ENCODE measurements around the gene CTNNBL1.
"Not testable (repeated sequence)": the region's sequence is repeated elsewhere in the genome, so short reads cannot be mapped to it uniquely, and the experiment has no call there.

CTNNBL1 gene

DNA sequence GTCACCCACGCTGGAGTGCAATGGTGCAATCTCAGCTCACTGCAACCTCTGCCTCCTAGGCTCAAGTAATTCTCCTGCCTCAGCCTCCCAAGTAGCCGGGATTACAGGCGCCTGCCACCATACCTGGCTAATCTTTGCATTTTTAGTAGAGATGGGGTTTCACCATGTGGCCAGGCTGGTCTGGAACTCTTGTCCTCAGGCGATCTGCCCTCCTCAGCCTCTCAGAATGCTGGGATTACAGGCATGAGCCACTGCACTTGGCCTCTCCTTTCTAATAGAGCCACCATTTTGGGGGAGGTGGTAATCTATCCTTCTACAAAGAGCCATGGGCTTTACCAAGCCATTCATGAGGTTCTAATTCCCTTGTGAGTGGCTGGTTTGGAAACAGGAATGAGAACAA is 14.1 kb upstream of the CTNNBL1 start:
- not testable (repeated sequence) for DNase-seq (ENCODE audit: low read depth)

DNA sequence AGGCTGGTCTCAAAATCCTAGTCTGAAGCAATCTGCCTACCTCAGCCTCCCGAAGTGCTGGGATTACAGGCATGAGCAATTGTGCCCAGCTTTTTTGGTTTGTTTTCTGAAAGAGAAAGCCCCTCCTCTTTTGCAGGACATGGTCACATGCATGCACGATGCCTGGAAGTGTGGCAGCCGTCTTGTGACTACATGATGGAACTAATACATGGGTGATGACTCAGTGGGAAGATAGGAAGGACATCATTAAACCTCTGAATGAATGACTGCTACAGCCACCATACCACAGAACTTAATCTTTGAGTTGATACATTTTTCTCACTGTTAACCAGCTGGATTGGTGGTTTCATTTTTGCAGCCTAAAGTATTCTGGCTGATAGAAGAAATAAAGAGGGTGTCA is 13.4 kb upstream of the CTNNBL1 start:
- DNase-seq (ENCODE audit: low read depth), result no peak

DNA sequence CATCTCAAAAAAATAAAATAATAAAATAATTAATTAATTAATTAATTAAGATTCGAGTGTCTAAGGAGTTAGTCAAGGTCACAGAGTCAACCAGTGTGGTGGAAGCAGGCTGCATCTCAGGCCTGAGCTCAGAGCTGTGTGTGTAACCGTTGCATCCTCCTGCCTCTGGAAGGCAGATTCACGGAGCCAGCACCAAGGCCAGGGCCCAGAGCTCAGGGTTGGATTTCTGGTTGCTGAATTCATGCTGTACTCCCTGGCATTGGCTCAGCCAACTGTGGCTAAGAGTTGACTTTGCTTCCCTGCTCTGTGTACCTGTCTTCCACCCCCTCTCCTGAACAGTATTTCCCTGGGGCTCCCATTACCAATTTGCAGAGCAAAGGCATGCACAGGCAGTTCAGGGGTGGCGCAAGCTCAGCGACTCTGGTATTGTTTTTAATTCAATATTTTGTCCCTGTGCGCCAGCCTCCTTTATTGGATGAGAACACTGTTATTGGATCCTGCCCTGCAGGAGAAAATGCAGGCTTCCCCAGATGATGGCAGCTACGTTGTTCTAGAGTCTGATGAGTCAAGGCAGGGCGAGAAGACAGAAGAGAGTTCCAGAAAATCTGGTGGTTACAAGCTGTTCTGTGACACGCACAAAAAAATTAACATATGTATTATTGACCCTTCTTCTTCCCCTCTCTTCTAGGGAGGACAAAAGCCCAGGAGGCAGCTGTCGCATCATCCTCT is 12.3 kb upstream of the CTNNBL1 start:
- DNase-seq (ENCODE audit: low read depth), result no peak

DNA sequence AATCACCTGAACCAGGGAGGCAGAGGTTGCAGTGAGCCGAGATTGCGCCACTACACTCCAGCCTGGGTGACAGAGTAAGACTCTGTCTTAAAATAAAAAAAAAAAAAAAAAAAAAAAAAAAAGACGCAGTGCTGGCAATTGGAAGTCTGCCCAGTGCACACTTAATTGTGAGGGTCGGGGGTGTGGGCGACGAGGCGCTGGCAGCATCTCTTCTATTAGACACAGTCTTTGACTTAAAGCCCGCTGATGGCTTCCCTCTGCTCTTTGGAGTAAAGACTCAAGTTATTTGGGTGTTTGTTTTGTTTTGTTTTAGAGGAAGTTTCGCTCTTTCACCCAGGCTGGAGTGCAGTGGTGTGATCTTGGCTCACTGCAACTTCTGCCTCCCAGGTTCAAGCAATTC is 10.7 kb upstream of the CTNNBL1 start:
- not testable (repeated sequence) for DNase-seq (ENCODE audit: low read depth)

DNA sequence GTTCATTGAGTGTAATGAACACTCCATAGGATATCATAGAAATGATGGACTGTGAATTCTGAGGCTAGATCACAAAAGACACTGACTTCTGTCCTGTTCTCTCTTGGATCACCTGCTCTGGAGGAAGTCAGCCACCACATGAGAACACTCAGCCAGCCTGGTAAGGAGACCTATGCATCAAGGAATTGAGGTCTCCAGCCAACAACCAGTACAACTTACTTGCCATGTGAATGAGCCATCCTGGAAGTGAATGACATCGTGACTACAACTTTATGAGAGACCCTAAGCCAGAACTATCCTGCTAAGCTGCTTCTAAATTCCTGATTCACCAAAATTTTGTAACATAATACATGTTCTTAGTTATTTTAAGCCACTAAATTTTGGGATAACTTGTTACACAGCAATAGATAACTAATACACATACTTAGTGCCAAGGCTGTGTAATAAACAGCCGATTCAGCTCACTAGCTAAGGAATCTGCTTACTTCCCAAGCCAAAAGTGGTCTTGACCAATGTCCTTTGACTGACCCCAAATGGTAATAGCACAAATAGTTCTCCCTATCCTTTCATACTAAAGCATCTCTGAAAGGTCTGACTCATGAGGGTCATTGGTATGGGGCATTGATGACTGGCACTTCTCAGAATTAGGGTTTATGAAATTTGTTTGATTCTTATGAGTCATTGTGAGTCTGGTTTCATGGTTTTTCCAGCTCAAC is 6.9 kb upstream of the CTNNBL1 start:
- DNase-seq (ENCODE audit: low read depth), result no peak

DNA sequence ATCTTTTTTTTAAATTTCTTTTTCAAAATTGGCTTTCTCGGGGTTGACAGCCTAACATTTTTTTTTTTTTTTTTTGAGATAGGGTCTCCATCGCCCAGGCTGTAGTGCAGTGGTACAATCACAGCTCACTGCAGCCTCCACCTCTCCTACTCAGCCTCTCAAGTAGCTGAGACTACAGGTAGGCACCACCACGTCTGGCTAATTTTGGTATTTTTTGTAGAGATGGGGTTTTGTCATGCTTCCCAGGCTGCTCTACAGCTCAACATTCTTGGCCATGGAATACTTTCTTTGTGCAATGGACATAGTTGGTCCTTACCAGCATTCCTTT is 6.4 kb upstream of the CTNNBL1 start:
- DNase-seq (ENCODE audit: low read depth), result no peak

DNA sequence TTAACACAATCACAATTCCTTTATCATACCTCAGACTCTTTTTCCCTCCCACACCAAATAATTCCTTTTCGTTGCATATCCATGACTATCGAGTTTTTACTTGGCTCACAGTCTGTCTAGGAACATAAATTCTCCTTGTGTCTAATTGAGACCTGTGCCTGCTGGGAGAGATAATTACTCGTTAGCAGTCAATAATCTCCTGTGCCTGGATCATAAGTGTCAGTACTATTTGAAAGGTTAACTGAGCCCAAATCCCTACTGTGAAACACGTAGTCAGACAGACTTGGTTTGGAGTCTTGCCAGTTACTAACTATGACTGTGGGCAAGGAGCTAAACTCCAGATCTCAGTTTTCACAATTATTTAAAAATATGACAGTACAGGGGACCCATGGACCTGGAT is 5.7 kb upstream of the CTNNBL1 start:
- no peak for DNase-seq (ENCODE audit: low read depth)

DNA sequence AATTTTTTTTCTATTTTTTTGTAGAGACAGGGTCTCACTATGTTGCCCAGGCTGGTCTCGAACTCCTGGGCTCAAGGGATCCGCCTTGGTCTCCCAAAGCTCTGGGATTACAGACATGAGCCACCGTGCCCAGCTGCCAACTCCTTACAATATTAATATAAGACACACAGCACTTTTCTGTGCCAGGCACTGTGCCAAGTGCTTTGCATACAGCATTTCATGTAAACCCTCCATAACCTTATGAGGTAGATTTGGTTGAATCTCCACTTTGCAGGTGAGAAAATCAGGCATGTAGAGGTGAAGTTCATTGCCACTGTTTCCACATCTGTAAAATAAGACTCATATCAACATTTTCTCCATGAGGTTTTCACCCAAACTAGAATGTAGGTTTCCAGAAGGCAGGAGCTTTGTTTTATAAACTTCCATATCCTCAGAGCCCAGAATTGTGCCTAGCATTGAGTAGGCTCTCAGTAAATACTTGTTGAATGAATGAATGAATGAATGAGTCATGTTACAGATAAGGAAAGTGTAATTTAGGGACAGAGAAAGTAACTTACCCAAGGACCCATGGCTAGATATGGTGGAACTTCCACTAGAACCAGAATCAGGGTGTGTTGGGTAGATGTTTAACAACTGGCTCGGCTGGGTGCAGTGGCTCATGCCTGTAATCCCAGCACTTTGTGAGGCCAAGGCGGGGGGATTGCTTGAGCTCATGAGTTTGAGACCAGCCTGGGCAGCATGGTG is 3.0 kb upstream of the CTNNBL1 start:
- no peak for DNase-seq (ENCODE audit: low read depth)

DNA sequence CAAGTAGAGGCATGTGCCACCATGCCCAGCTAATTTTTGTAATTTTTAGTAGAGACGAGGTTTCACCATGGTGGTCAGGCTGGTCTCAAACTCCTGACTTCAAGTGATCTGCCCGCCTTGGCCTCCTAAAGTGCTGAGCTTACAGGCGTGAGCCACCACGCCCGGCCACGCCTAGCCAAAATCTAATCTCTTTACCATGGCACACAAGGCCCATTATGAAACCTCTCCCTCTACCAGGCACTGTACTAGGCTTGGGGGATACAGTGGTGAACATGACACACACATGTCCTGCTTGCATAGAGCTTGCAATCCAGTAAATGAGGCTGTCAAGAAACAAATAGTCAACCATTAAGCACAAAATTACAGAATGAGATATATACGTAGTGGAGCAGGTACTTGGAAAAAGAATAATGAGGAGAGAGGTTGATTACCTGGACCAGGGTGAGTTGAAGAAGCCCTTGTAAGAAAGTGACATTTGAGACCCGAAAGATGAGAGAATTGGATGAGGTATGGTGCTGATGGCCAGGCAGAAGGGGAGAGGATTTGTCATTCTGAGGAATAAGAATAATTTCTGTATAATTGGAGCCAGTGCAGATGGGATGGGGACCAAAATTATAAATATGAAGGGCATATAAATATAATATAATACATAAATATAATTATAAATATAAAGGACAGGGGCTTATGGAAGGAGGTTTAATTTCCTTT is 1.2 kb upstream of the CTNNBL1 start:
- DNase-seq (ENCODE audit: low read depth), result no peak

DNA sequence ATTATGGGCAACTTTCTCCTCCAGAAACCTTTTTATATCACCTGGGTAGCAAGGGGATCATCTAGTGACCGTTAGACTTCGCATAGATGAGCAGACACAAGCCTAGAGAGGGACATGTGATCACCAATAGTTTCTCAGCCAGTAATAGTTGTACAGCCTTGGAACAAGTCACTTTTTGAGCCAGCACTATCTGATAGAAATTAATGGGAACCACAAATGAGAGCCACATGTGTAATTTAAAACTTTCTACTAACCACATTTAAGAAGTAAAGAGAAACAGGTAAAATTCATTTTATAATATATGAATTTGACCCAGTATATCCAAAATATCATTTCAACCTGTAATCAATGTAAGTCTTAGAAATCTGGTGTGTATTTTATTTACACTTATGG is 592 bp upstream of the CTNNBL1 start:
- no peak for DNase-seq (ENCODE audit: low read depth)

DNA sequence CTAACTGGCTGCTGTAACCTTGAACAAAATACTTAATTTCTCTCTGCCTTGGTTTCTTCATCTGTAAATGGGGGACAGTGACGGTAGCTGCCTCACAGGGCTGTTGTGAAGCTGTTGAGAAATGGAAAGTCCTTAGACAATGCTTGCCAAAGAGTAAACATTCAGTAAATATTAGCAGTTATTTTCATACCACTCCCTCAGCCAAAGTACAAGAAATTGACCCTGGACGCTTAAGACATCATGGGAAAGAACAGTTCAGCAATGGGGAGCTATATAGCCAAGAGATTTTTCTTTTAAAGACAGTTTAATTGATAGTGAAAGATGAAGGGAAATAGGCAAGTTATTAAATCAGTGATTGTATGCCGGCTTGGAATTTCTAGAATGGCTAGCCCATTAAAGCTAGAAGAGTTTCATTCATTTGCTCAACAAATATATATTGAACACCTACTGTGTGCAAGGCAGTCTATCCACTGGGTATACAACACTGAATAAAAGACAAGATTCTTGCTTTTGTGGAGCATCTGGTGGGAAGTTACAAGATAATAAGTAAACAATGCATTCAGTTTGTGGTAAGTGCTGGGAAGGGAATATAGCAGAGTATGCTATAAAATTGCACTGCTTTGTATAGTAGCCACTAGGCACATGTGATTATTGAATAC is 2.0 kb downstream of the CTNNBL1 start:
- no peak for DNase-seq (ENCODE audit: low read depth)

DNA sequence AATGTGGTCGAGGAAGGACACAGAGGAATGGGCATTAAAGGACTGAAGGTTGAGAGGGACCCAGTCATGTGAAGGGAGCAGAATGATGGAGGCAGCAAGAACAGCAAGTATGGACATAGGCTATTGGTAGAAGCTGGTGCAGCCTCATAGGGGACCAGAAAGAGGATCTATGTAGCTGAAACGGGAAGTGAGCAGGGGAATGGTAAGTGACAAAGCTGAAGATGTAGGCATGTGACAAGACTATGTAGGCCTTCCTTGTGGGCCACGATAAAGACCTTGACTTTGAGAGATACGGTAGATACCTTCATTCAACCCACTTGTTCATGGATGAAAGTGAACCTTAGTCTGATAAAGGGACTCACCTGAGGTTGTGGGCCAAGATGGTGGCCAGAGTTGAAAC is 3.5 kb downstream of the CTNNBL1 start:
- no peak for DNase-seq (ENCODE audit: low read depth)

DNA sequence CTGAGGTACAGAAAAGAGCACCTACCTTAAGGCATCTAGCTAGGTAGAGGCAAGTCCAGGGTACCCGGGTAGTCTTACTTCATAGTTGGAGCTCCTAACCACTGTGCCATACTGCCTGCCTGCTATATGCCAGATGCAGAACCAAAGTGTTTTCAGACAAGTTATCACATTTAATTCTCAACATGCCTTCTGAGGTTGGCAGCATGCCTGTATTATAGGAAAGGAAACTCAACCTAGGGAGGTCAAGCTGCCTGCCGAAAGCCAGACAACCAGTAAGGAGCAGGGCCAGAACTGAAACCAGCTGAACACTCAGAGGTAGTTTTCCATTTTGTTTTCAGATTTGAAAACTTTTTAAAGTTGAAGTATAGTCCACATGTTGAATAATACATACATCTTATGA is 5.4 kb downstream of the CTNNBL1 start:
- DNase-seq (ENCODE audit: low read depth), result no peak

DNA sequence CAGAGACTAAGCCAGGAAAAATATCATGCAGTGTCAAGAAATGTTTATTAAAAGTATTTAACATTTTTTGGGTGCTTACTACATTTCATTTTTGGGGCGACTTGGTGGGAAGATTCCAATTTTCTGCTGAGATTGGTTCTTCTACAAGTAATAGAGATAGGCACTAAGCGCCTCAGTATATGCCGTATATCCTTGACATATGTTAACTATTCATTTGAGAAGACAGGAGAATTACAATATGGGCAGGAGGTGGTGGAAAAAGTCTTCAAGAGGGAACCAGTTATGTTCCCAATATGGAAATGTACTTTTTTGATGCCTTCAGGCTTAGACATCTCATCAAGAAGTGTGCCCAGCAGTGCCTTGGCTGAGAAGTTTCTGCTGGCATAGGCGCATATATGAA is 6.5 kb downstream of the CTNNBL1 start:
- no peak for DNase-seq (ENCODE audit: low read depth)

DNA sequence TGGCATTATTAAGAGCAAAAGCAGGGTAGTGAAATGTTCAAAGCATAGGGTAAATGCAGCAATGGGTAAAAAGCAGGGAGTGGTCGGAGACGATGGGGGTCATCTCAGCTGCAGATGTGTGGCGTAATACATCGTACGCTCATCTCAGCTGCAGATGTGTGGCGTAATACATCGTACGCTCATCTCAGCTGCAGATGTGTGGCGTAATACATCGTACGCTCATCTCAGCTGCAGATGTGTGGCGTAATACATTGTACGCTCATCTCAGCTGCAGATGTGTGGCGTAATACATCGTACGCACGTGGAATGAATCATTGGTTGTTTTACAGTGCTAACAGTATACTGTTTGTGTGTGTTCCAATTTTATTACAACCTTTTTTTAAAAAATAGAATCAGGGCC is 7.8 kb downstream of the CTNNBL1 start:
- DNase-seq (ENCODE audit: low read depth), result not testable (repeated sequence)

DNA sequence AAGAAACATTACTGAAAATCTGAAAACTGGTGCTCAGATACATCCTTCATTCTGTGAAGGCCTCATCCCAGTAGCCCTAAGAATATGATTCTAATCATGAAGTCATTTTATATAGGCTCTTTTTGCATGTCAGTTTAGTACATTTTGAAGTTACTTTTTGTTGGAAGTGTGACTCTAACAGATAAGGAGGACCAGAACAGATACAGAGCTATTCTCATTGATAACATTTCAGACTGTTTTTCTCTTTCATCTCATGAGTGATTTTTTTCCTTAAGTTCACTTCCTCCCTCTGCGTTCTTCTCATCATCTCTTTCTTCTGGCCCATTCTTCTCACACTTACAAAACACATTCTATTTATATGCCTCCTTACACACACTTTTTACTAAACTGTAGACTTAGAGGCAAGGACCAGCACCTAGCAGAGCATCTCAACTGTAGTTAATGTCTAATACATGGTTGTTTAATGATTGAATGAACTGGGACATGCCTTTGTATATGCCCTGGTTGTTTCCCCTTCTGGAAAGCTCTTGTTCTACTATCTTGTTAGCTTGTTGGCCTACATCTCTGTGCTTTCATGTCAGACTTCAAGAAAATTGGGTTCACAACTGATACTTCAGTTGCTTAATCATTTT is 8.7 kb downstream of the CTNNBL1 start:
- DNase-seq (ENCODE audit: low read depth), result no peak

DNA sequence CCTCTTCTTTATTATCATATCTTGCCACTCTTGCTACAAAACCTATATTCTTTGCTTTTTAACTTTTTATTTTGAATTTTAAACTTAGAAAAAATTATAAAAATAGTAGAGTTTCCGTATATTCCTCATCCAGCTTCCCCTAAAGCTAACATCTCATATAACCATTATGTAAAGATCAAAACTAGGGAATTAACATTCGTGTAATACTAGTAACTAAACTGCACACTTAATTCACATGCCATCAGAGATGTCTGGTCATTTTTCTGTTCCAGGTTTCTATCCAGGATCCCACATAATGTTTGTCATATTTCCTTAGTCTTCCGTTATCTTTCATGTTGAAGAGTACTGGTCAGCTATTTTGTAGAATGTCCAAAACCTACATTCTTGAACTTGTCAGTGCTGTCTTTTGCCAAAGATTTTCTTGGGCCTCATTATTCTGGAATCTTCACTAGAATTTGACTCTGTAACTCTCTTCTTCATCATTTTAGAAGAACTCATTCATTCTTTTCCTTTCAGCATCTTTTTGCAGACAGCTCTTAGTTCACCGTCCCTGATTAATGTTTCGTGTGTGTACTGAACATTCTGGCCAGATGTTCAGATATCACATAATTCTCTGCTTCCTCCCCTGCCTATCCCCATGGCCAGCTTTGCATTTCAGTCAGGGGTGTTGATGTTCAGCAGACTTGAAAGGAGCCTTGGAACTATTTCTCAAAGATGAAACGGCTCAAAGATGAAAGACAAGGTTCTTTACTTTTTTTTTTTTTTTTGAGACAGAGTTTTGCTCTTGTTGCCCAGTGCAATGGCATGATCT is 9.4 kb downstream of the CTNNBL1 start:
- no peak for DNase-seq (ENCODE audit: low read depth)

DNA sequence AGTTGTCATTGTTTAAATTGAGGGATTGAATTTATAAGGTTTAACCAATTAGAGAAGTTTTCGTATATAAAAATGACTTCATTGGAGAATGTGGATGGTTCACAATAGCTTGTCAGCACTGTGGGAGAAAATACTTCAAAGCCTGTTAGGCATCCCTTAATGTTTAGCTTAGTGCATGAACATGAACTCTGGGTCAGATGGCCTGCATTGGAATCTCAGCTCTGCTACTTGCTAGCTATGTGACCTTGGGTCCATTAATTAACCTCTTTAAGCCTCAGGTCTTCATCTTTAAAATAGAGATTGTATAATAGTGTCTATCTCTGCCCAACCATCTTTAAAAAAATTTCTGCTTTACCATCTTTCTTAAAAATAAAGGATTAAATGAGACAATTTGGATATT is 11.1 kb downstream of the CTNNBL1 start:
- DNase-seq (ENCODE audit: low read depth), result no peak

DNA sequence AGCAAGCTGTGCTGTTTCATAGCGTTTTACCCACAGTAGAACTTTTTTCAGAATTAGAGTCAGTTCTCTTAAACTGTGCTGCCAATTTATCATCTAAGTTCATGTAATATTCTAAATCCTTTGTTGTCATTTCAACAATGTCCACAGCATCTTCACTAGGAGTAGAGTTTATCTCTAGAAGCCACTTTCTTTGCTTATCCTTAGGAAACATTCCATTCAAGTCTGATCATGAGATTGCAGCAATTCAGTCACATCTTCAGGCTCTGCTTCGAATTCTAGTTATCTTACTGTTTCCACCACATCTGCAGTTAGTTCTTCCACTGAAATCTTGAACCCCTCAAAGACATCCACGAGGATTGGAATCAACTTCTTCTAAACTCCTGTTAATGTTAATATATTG is 12.5 kb downstream of the CTNNBL1 start:
- no peak for DNase-seq (ENCODE audit: low read depth)

DNA sequence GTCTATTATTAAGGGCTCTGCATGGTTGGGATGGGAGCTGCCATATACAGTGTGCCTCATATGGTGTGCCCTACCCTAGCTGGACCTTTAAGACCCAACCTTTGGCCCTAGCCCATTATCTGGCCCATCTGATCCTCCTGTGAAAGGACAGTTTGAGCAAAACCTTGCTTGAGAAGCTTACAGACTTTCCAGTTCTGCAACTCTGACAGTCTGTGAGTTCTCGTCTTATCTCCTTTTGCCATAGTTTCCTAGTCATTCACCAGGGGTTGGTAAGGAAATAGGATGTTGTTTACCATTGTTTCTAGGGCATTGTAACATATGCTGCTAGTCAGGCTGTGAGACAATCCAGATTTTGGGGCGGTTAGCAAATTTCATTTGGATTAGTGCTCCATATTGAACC is 17.2 kb downstream of the CTNNBL1 start:
- no peak for DNase-seq (ENCODE audit: low read depth)
